HK-2 (cell line): ENCODE measurements around the gene RELB.

Experiments
- DNase-seq: peaks from one replicate; pipeline ENCODE4 v3.0.0-alpha.2; 2018; ENCODE audit not compliant: unreplicated experiment

Gene RELB

DNA sequence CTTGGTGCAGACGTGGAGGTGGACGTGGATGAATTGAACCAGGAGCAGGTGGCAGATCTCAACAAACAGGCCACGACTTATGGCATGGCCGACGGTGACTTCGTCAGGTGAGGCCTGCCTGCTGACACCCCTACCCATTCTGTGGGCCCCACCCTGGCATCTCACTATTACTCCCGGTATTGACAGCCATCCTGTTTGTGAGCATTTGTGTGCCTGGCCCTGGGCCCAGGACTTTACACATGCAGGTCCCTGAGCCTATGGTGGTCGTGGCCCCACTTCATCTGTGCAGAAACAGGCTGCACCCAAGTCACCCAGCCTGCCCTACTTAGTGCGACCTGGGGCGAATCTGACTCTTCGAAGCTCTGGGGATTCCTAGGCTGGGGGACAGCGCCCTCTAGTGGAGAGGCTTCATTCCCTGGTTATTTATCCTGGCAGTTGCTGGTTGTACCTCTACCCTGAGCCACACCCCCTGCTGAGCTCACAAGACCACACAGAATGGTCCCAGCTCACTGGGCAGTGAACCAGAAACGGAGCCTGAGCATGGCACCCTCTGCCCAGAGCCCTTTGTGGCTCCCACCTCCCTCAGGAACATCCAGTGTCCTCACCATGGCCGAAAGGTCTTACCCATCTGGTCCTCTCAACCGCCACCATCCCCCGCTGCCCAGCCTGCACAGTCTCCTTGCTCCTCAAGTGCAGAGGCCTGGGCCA lies 58.1 kb downstream of the RELB start:
- DNase-seq: peak; percentile 88

DNA sequence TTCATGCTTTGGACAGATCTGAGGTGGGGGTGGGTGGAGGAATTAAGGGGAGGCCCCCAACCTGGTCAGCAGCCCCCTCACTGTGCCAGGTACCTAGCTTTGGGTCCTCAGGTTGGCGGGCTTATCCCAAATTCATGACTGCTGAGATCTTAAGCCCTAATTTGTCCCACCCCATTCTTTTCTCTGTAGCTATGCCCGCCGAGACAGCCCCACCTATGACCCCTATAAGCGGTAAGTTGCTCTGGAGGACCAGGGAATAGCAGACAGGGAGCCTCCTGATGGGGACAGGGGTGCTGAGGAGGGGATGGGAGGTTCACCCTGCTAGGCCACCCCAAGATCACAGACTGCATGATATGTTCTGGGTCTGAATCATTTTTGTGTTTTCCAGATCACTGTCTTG lies 60.7 kb downstream of the RELB start:
- DNase-seq: no peak

DNA sequence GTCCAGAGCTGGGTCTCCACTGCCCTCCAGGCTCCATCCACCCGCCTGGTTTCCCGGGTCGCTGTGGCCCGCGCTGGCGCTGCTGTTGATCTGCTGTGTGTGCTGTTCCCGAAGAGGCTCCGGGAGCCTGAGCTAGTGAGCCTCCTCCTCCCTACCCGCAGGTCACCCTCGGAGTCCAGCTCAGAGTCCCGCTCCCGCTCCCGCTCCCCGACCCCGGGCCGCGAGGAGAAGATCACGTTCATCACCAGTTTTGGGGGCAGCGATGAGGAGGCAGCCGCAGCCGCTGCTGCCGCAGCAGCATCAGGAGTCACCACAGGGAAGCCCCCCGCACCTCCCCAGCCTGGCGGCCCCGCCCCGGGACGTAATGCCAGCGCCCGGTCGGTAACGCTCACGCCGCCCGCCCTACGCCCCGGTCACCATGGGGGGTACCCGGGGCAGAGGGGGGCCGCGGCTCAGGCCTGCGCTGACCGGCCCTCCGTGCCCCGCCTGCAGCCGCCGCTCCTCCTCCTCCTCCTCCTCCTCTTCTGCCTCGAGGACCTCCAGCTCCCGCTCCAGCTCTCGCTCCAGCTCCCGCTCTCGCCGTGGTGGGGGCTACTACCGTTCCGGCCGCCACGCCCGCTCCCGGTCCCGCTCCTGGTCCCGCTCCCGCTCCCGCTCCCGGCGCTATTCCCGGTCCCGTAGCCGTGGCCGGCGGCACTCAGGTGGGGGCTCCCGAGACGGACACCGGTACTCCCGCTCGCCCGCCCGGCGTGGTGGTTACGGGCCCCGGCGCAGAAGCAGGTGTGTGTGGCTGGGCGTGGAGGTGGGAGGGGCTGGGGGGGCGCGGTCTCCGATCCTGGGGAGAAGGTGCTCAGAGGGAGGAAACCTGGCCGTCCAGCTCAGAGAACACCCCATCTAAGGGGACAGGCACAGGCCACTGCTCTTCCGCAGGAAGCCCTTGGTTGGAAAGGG lies 62.9 kb downstream of the RELB start:
- no peak for DNase-seq

DNA sequence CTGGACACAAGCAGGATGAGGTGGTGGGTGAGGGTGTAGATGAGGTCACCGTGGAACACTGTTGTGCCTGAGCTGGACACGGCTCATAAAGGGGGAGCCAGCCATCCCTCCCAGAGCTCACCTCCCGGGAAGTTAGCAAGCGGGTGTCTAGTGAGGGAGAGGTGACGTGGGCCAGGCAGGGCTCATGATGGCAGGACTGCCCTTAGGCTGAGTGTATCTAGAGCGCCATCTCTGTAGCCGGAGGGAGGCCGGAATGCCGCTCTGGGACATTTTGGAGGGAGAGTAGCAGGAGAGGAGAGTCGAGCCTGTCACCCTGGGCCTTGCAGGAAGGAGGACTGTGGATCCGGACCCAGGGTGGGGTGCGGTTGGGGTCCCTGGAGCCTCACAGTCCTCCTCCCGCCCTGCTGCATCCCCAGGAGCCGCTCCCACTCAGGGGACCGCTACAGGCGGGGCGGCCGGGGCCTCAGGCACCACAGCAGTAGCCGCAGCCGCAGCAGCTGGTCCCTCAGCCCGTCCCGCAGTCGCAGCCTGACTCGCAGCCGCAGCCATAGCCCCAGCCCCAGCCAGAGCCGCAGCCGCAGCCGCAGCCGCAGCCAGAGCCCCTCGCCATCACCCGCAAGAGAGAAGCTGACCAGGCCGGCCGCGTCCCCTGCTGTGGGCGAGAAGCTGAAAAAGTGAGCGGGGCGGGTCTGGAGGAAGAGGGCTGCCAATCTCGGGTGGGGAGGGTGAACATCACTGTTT lies 65.8 kb downstream of the RELB start:
- DNase-seq: no peak

DNA sequence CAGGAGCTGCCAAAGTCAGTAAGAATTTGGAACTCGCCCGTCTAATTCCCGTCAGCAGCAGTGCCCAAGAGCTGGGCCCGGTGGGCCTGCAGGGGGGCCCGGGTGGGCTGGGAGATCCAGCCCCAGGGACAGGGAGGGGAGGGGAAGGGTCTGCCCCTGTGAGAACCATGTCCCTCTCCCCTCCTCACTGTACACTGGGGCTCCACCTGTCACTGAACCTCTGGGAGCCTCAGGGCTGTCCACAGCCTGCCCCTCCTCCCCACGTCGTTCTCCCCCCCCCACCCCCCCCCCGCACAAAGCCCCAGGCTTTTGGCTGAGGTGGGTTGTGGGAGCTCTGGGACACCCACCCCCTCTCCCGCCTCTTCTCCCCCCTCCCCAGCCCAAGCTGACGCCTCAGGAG lies 66.8 kb downstream of the RELB start:
- no peak for DNase-seq

DNA sequence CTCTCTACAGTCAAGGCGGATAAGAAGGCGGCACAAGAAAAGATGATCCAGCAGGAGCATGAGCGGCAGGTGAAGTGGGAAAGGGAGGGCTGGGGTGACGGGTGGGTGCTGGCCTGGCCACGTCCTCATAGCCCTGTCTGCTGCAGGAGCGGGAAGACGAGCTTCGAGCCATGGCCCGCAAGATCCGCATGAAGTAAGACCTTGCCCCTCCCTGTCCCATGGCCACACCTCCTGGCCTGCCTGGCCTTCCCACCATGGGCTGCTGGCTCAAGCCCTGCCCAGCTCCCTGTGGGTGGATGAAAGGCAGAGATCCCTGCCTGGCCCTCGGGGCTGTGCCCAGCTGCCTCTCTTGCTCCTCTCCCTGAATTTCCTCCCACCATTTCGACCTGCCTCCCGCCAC lies 67.8 kb downstream of the RELB start:
- no peak for DNase-seq

DNA sequence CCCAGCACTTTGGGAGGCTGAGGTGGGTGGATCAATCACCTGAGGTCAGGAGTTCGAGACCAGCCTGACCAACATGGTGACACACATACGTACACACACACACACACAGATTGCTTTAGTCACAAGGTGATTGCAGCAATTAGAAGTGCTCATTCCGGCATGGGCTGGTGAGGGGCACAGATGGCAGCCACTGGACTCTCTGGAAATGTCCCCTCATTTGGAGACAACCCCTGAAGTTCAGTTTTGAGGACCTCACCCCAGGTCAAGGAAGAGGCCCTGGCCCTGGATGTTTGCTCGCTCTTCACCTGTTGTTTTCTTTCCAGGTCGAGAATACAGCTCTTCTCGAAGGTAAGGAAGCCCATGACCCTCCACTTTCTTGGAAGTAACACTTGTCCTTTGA lies 69.0 kb downstream of the RELB start:
- no peak for DNase-seq

DNA sequence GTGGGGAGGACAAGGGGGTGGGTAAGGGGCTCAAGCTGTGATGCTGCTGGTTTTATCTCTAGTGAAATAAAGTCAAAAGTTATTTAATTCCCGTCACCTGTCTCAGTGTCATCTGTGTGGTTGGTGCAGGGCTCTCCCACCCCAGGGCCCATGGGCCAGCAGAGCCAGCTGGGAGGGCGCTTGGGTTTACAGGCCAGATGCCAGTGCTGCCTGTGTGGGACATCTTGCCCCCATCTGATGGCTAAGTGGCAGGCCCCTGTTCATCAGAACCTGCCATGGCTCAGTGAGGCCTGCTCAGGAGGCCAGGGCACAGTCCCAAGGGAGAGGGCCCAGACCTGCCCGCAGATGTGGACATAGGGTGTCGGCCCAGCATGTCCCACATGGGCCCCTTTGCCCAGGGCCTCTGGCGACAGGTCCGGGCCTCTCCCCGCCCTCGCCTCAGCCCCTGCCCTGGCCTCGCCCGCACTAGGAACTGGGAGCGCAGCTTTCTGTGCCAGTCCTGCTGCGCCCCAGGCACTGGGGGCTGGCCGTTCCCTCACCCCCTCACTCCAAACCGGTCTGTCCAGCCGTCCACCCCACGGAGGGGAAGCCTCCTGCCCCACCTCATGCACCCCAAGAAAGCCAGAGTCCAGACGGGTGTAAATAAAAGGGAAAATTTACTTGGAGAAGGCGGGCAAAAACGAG lies 69.7 kb downstream of the RELB start:
- no peak for DNase-seq

DNA sequence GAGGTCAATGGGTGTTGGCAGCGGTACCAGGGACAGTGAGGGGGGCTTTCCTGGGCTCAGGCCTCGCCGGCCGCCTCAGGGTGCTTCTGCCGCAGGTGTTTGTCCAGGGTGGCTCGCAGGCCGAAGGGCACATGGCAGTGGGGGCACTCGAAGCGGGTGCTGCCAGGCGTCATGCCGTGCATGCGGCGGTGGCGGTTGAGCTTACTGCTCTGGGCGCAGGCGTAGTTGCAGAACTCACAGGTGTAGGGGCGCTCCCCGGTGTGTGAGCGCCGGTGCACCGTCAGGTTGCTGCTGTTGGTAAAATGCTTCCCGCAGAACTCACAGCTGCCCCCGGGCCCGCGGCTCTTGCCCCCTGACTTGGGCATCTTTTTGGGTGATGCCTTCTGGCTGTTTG lies 70.3 kb downstream of the RELB start:
- no peak for DNase-seq

DNA sequence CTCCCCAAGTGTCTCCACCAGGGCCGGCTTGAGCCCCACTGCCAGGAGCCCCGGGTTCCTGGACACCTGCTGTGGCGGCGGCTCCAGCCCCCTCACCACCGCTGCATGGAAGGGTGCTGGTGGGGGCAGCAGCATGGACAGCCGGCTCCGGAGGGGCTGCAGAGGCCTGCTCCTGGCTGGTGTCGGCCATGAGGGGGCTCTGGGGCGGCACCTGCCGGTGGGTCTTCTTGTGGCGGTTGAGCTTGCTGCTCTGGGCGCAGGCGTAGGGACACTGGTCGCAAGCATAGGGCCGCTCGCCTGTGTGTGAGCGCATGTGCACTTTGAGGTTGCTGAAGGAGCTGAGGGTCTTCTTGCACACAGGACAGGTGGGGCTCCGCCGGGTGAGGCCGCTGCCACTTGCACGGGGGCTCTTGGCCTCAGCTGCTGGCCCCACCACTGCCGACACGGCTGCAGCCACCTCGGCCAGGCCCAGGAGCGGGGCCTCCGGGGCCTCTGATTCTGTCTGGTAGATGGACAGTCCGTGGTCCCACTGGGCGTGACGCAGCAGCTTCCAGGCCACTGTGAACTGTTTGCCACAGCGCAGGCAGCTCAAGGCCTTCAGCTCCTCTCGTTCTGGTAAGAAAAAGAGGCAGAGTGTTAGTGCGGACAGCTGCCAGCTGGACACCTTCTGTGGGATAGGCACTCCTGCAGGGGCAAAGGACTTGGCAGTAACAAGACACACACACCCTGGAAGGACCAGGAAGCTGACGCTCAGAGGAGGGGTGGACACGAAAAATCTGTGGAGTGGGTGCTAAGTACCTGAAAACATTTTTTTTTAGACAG lies 70.9 kb downstream of the RELB start:
- DNase-seq: no peak

DNA sequence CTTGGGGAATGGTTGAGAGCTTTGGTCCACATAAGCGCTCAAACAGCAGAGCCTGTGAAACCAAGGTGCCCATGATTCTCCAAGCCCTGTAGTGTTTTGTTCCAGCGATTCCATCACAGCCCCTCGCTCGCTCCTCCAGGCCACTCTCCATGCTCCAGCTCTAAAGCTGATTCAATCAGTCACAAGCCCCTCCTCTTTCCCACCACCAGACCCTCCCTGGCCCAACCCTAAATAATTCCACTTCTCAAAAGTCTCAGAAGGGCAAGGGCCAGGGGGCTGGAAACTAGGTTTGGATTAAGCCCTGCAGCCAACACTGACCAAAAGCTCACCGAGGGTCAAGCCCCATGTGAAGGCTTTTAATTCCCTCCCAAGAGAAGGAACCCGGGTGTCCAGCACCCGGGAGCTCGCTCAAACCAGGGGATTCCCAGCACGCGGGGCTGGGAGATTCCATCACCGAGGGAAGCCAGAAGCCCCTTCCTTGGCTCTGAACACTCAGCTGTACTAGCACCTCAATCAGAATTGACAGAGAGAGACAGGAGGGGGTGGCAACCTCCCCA lies 73.6 kb downstream of the RELB start:
- DNase-seq: no peak

DNA sequence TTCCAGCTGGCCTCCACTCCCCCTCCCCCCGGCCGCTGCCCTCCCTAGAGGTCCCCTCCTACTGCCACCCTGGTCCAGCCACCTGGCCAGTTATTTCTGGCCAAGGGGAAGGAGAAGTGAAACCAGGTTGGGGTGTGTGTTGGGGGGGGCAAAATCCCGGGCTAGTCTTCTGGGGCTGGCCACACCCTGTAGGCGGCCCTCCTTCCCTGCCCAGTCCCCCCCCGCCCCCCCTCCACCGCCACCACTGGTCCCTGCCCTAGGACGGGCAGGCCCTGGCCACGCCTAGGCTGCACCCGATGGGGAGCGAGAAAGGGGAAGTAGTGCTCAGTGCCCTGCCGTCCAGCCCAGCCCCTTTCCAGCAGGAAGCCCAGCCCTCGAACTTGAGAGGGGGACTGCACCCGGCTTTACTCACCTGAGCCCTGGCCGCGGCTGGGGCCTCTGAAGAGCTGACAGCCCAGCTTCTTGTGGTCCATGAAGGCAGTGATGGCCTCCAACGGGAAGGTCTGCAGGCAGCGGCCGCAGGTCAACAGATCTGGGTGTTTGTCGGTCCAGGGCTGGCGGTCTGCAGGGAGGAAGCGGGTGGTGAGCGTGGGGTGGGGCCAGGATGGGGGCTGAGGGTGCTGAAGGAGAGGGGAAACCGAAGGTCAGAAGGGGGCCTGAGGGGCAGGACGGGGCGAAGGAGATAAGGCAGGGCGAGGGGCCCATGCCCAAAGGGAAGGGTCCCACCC lies 74.2 kb downstream of the RELB start:
- peak; percentile 79 for DNase-seq

DNA sequence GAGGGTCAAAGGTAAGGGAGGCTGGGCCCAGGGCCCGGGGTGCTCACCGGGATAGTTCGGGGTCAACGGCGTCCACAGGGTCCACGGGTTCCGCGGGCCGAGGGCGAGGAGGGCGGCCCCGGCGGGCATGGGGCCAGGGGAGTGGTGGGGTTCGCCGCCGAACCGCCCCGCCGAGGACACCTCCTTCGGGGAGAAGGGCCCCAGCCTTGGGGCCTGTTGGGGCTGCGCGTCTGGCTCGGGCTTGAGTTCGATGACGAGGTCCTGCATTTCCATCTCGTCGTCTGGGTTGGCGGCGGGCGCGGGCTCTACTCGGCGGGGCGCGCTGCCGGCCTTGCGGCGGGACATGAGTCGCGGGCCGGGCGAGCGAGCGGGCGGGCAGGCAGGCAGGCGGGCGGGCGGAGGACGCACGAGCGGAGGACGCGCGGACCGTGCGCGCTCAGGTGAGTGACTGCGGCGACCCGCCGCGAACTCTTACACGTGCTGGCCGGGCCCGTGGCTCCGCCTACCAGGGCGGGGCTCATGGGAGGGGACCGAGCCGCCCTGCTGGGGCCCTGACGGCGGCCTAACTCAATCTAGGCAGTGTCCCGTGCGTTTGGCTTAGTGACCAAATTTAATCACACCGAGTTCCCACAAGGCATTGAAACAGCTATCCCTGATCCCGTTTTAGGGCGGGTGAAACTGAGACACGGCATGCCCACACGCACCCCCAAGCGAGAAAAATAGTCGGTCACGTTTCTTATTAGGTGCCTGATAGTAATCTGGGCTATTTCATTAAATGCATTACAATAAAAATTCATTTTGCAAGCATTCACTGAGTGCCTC lies 75.0 kb downstream of the RELB start, which contains the start of gene ZNF296:
Gene ZNF296 (minus strand): TSS at position 450 of the 822 bp plus-strand sequence. CDS start 105 bp downstream, at position 345.
- DNase-seq: peak; percentile 67

DNA sequence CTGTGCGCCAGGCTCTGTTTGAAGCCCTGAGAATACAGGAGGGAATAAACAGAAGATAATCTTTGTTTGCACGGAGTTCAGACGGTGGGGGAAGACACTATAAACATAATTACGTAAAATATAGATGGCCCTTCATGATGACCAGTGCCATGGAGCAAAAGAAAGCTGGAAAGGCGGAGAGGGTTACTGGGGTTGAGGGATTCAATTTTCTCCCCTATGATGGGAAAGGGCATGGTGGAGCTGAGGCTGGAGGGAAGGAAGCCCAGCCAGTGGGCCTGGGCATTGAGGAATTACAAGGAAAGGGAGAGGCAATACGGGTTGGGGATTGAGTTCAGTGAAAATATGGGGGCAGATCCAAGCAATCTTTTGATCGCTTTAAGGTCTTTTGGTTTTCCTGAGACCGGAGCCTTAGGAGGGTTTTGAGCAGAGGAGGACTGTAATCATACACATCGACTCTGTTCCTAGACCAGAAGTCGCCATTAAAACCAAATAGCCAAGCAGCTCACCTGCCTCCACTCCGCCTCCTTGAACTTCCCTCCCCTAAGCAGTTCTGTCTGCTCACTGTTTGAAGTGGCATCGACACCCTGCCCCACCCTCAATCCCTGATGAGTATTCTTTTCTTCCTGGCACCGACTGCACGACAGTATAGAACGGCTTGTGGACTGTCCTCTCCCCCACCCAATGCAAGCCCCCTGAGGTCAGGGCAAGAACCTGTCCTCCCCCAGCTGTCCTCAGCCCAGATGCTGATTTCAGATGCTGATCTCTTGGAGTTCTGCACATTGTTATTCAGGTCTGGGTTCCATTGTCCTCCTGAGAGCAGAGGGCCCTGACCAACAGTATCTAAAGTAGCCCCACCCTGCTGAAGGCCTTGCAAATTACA lies 75.8 kb downstream of the RELB start:
- no peak for DNase-seq

DNA sequence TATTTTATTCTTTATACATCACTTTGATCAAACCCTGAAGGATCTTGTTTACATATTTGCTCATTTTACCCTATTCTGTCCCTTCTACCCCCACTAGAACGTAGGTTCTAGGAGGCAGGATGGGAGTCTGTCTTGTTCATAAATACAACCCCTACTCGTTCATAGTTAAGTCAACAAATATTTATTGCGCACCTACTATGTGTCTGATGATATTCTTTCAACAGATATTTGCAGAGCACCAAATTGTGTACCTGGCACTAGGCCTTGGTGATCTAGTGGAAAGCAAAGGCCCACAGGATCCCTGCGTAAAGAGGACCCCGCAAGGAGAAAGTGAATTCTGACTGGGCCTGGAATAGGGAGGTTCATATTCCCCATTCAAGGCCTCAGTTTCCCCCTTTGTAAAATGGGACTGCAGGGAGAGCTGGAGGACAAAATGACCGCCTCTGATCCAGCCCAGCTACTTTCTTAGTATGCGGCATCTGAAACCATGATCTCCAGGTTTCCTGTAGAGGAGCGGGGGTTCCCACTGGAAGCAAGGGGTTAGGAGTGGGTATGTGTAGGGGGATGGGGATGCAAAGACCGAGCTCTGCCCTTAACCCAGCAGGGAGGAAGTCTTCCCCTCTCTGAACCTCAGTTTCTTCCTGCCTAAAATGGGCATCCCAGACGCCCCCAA lies 77.3 kb downstream of the RELB start:
- no peak for DNase-seq

DNA sequence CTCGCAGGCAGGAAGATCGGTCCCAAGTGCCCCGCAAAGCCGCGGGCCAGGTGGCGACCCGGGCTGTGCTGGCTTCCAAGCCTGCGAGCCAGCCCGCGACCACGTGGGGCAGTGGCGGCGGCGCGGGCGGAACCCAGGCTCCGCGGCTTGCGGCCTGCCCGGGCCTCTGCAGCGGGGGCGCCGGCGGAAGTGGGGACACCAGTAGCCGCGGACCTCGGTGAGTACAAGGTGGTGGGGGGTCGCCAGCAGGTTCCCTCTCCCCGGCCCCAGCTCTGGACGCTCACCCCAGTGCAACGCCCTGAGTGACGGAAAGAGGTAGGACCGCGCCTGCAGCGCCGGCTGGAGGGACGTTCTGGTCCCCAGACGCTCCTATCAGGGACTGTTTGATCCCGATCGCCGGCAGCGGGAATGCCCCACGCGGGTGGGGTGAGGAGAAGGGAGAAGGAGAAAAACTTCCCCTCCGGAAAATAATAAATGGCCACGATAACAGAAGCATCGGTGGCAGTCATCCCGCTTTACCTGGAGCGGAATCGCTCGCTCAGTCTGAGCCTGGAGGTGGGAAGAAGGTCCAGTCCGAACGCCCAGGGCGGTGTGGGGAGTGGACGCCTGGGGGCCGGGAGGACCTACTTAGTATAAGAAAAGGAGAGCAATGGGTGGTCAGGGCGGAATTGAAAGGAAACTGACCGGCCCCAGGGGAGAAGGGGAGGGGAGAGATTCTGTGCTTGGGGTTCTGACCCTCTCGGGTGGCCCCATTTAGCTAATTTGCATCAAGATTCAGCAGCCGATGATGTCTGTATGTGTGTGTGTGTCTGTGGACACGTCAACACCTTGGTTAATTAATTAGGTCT lies 78.0 kb downstream of the RELB start, which contains the start of gene GEMIN7:
Gene GEMIN7 (plus strand): TSS at position 198 of the 848 bp plus-strand sequence. CDS start 10,855 bp downstream, outside the sequence.
- DNase-seq: peak; percentile 82
